ENCODE results near the gene ATF7.
"Not testable (repeated sequence)": the region's sequence is repeated elsewhere in the genome, so short reads cannot be mapped to it uniquely, and the experiment has no call there.

Gene ATF7

GRCh38 chr12:53627919-53628318 lies 1.7 kb upstream of the ATF7 start:
- no peak for DNase-seq (ENCODE audit: low read depth in 2 of 2)

- no peak for DNase-seq (ENCODE audit: low read depth in 2 of 2)
These were observed 554 bp upstream of the ATF7 start for GRCh38 chr12:53626702-53627169.

DNA sequence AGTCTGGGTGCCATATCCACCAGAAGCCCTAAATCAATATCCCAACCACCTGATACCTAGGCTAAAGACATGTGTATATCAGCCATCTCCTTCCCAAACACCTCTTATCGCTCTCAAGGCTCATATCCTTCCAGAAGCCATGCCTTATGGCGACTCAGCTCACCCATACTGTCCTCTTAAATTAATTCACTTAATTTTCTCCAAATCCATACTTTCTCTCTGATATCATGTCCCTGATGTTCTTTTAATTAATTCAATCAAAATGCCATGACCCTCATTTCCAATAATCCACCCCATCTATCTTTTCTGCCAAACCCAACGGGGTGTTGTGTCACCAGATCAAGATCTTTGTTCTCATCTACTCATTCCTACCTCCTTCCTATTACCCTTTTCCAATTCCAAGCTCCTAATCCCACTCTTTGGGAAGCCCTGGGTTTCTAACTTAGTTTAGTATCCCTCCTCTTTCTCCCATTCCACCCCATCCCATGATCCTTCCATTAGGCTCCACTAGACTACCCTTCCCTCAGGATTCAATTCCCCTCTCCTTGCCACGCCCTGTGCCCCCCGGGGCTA lies 723 bp downstream of the ATF7 start:
- no peak for DNase-seq (ENCODE audit: low read depth in 2 of 2)

GRCh38 chr12:53624956-53625355 lies 1.2 kb downstream of the ATF7 start:
- no peak for DNase-seq (ENCODE audit: low read depth in 2 of 2)

DNA sequence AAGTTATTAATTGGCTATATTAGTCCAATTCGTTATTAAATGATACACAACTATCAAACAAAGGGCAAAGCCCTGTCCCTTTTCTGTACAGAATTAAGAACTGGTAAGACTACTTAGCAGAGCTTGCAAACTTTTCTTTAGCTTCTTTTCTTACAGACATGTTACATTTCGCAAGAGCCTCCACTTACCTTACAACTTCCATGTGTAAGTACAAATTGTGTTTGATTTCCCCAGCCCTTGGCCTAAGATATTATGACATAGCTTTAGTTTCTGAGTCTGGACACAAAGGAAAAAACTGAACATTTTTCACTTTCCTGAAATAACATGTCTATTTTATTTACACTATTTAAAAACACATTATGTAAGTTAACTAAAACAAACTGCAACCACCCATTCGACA lies 1.7 kb downstream of the ATF7 start:
- no peak for DNase-seq (ENCODE audit: low read depth in 2 of 2)

DNA sequence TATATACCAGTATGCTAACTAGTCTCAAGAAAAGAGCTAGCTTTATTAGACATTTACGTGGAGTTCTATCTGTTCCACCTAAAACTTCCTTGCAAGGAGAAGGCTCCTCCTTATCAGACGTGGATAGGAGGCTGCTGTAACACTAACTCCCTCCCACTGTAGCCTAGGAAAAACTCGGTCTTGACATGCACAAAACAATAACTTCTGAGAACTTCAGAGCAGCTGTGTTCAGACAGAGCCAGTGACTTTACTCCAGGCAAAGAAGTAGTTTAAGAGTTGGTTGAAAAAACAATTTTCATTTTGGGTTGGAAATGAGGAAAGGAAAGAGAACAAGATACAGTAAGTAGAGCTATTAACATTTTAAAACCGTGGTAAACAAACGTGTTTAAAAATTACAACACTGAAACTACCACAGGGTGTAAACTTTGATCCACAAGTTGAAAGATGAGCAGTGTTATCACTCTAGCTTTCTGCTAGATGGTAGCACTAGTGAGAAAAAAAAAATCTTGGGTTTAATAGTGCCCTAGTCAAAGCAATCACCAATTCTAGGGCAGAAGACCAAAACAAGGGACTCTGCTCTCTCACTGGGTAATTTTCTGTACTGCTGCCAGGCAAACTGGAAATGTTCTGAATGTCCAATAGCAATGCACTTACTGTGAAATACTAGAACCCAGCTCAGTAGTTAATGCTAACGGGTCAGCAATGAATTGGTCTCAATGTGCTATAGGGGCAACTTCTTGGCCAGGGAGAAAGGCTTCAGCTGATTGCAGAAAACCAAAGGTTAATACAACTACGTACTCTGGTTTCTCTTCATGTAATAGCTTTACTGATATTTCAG lies 2.4 kb downstream of the ATF7 start:
- no peak for DNase-seq (ENCODE audit: low read depth in 2 of 2)

DNA sequence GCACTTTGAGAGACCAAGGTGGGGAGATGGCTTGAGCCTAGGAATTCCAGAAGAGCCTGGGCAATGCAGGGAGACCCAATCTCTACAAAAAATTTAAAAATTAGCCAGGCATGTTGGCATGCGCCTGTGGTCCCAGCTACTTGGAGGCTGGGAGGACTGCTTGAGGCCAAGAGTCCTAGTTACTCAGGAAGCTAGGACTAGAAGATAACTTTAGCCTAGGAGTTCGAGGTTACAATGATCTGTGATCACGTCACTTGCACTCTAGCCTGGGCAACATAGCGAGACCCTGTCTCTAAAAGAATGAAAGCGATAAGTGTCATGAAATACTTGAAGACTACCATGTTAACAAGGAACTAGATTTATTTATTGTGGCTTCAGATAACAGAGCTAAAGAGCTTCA lies 3.5 kb downstream of the ATF7 start:
- DNase-seq (ENCODE audit: low read depth in 2 of 2) = no peak

- DNase-seq (ENCODE audit: low read depth in 2 of 2) = no peak
These were observed 7.9 kb downstream of the ATF7 start for GRCh38 chr12:53618275-53618674.

- DNase-seq (ENCODE audit: low read depth in 2 of 2) = no peak
These were observed 8.5 kb downstream of the ATF7 start for GRCh38 chr12:53617700-53618099.

DNA sequence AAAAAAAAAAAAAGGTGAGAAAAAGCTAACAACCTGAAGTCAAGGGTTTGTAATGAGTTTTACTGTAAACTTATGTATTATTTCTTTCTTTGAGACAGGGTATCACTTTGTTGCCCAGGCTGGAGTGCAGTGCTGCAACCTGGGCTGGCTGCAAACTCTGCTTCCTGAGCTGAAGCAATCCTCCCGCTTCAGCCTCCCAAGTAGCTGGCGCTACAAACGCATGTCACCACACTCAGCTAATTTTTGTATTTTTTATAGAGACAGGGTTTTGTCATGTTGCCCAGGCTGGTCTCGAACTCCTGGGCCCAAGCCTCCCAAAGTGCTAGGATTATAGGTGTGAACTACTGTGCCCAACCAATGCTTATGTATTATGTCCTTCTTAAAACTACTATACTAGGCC lies 9.2 kb downstream of the ATF7 start:
- no peak for DNase-seq (ENCODE audit: low read depth in 2 of 2)

GRCh38 chr12:53613821-53614220 lies 12.4 kb downstream of the ATF7 start:
- DNase-seq (ENCODE audit: low read depth in 2 of 2) = no peak

- DNase-seq (ENCODE audit: low read depth in 2 of 2) = no peak
These were observed 13.2 kb downstream of the ATF7 start for GRCh38 chr12:53612978-53613377.

GRCh38 chr12:53611304-53611703 lies 14.9 kb downstream of the ATF7 start:
- DNase-seq (ENCODE audit: low read depth in 2 of 2) = no peak

DNA sequence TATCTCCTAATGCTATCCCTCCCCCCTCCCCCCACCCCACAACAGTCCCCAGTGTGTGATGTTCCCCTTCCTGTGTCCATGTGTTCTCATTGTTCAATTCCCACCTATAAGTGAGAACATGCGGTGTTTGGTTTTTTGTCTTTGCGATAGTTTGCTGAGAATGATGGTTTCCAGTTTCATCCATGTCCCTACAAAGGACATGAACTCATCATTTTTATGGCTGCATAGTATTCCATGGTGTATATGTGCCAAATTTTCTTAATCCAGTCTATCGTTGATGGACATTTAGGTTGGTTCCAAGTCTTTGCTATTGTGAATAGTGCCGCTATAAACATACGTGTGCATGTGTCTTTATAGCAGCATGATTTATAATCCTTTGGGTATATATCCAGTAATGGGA lies 19.5 kb downstream of the ATF7 start:
- DNase-seq (ENCODE audit: low read depth in 2 of 2) = not testable (repeated sequence)

DNA sequence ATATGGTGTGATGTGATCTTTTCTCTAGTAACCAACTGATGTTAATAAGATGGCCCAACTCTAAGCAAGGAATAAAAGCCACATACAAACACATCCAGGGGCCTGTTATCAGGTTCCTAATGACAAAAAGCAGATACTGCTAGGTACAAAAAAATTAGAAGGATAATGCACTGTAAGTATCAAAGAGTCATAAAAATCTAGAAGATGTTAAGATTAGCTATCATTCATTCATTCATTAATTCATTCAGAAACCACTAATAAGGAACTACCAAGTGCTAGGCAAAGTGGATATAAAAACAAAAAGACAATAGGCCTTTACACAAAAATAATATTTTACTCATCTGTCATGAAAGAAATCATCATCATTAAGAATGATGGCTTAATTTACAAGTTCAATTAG lies 21.6 kb downstream of the ATF7 start:
- no peak for DNase-seq (ENCODE audit: low read depth in 2 of 2)

DNA sequence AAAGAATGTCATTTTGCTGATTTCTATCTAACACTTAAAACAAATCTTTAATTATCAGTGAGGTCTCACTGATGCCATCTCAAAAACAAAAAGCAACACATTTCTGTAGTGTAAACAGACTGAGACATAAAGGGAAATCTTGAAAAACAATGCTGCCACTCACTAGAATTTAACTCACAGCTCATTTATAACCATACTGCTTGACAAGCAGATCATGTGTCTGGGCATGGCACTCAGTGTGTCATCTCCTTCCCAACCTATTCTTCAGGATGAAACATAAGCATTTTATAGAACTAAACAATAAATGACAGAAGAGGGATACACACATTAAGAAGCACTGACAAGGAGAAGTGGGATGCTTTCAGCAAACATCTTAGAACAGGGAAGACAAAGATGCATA lies 22.4 kb downstream of the ATF7 start:
- no peak for DNase-seq (ENCODE audit: low read depth in 2 of 2)

GRCh38 chr12:53603196-53603595 lies 23.0 kb downstream of the ATF7 start:
- no peak for DNase-seq (ENCODE audit: low read depth in 2 of 2)

GRCh38 chr12:53602176-53602864 lies 23.9 kb downstream of the ATF7 start:
- DNase-seq (ENCODE audit: low read depth in 2 of 2) = no peak

DNA sequence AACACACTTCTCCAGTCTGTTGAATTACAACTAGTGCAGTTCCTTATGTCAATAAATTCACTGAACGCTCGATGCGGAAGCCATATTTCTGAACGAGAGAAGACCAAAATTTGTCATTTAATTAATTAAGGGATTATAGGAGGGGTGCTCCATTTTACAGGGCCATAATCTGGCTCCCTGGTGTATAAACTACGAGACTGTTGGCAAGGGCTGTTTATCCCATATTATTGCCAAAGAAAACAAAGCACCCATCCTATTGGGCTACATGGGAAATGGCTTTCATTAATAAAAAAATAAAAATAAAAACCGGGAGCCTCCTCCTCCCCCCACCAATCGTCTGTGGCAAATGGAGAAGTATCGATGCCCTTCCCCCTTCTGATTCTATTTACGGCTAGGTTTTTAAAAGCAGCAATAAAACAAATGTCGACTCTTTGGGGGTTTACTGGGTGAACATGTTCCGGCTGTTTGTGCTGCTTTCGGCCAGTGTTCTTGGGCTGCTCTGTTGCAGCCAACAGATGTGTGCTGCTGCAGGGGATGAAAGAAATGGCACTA lies 24.8 kb downstream of the ATF7 start:
- DNase-seq (ENCODE audit: low read depth in 2 of 2) = no peak

DNA sequence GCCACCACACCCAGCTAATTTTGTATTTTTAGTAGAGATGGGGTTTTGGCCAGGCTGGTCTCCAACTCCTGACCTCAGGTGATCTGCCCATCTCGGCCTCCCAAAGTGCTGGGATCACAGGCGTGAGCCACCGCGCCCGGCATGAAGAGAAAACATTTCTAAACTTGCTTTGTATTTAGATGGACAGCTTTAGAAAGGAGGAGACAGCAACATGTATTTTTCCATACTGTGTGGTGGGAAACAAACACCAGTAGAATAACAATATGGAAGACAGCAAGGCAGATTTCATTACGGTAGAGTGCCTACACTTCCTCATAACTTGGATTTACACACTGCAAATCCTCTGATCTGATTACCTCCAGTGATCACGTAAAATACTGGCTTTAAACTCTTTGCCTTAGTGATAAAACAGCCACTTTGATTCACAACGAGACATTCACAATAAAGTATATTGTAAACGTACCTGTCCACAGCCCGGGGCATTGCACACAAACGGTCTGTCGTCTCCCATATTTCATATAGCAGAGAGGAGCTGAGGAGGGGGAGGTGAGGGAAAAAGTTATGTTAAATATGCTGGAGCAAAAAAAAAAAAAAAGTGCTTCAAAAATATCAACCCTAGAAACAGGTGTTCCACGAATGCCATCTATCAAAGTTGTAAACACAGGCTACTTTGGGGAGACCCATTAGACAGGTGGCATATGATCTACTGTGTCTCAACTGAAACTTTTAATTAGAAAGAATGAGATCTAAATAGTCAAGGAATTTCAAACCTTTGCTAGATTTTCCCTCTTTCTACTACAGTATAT lies 25.5 kb downstream of the ATF7 start:
- no peak for DNase-seq (ENCODE audit: low read depth in 2 of 2)

- no peak for DNase-seq (ENCODE audit: low read depth in 2 of 2)
These were observed 26.6 kb downstream of the ATF7 start for GRCh38 chr12:53599579-53599978.

DNA sequence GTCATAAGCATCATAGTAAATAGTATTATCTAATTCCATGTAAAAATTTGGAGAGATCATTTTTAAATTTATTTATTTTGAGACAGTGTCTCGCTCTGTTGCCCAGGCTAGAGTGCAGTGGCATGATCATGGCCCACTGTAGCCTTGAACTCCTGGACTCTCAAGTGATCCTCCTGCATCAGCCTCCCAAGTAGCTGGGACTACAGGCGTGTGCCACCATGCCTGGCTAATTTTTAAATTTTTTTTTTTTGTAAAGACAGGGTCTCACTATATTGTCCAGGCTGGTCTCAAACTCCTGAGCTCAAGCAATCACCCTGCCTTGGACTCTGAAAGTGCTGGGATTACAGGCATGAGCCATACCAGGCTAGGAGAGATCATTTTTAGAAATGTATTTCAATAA lies 27.2 kb downstream of the ATF7 start:
- not testable (repeated sequence) for DNase-seq (ENCODE audit: low read depth in 2 of 2)
